Large intestine (tissue), 3 donors: ENCODE measurements around the gene CLEC5A. TPM values are rescaled to one million over a fixed set of nuclear protein-coding genes. Genes with fewer than 3 reads are reported as not detected.

Experiments used
- DNase-seq, 2 donors: peaks; one replicate each; pipeline versions ENCODE4 v3.0.0 to v3.0.0-alpha.2; 2013
- H3K27ac ChIP-seq: one replicate; pipeline ENCODE4 v1.5.1; 2013; ENCODE audit warnings: low read length
- H3K27me3 ChIP-seq: 2 replicates; pipeline ENCODE4 v1.6.1; 2013; ENCODE audit warnings: low read length; ENCODE audit not compliant: control insufficient read depth, insufficient read depth
- H3K36me3 ChIP-seq: 2 replicates; pipeline ENCODE4 v1.6.1; 2013; ENCODE audit warnings: low read length; ENCODE audit not compliant: control insufficient read depth, insufficient read depth
- H3K4me1 ChIP-seq: one replicate; pipeline ENCODE4 v1.6.1; 2013; ENCODE audit warnings: low read length; ENCODE audit not compliant: control insufficient read depth, insufficient read depth
- H3K4me3 ChIP-seq: one replicate; pipeline ENCODE4 v1.5.1; 2013; ENCODE audit warnings: low read length
- H3K9me3 ChIP-seq: one replicate; pipeline ENCODE4 v1.6.1; 2013; ENCODE audit warnings: mild to moderate bottlenecking, low read depth, low read length, moderate library complexity; ENCODE audit not compliant: control insufficient read depth
- WGBS: methylation state at CpG from one replicate; pipeline ENCODE4 v1.1.5; 2013; ENCODE audit warnings: low lambda C conversion rate; ENCODE audit not compliant: insufficient coverage; 5-methylcytosine and 5-hydroxymethylcytosine counted together
- polyA plus RNA-seq: library from polyadenylated mRNA; unstranded; fragments of 120-200 nt; gene quantifications from one replicate; pipeline ENCODE4 v1.2.1, GENCODE V29; 2013

CLEC5A gene
- polyA plus RNA-seq, 1 donor = 0.09 TPM

DNA sequence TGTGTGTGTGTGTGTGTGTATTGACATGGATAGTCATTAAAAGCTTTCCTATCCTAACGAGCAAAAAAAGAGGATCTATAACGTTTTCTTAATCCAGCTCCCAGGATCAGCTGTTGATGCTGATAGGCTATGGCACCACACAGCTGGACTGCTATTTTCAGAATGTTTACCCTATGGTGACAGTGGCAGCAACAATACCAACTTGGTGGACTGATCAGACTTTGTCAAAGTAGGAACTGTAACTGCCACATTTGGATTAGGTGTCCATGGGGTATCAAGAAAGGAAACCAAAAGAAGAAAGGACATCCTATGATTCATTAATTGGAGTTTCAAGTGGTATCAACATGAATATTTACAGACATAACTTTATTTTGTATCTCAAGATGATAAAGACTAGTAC lies 2.7 kb upstream of the CLEC5A start:
- no CpG with 5 or more reads among the region's 2 CpGs for WGBS

DNA sequence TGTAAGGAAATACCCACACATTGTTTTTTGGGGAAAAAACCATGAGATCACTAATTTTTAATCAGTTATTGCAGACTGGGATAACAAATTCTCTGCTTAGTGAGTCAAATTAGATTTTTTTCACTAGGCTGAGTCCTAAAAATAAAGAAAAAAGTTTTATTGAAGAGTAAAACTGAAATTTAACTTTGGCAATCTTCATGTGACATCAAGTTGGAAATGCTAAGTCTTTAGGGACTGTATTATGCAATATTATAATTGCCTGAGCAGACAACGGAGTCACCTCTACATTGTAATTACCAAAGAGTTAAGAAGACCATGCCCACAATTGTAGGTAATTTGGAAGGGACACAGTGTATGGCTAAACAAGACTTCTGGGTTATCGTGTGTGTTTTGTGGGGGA lies 2.2 kb upstream of the CLEC5A start:
- no CpG with 5 or more reads among the region's 2 CpGs for WGBS
- no peak overlapping the region for H3K4me3 ChIP-seq
- H3K9me3 ChIP-seq = no peaks in the 10 kb centered on the region
- no peaks in the 10 kb centered on the region for H3K27me3 ChIP-seq
- DNase-seq = no peak
- no peak overlapping the region for H3K27ac ChIP-seq
- H3K4me1 ChIP-seq = no peaks in the 10 kb centered on the region
- H3K36me3 ChIP-seq = no peaks in the 10 kb centered on the region

More for the DNA sequence above, 2.7 kb upstream of the CLEC5A start:
- Histone ChIP-seq H3K4me1 (no peaks in the 10 kb centered on the region), H3K9me3 (no peaks in the 10 kb centered on the region), H3K27me3 (no peaks in the 10 kb centered on the region), H3K36me3 (no peaks in the 10 kb centered on the region), H3K27ac (no peak overlapping the region), H3K4me3 (no peak overlapping the region)
- DNase-seq = no peak

DNA sequence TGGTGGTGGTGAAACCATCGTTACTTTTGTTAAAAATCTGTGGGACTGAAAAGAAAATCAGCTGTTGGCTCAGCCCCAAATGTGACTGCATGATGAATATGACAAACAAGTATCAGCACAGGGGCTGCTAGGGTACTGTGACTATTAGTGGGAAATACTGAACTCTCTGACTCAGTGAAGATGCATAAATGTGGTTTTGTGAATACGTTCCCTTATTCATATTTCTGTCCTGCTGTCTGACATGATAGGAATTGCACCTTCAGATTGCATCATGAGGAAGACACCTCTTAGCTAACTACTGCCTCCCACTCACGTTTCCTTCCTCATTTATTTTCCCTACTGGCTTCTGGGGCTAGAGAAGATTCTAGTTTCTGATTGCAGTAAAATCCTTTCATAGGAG lies 1.4 kb downstream of the CLEC5A start:
- H3K4me1 ChIP-seq = no peaks in the 10 kb centered on the region
- peaks cover 13% of the 10 kb centered on the region for H3K9me3 ChIP-seq
- no CpG with 5 or more reads among the region's 3 CpGs for WGBS
- no peaks in the 10 kb centered on the region for H3K27me3 ChIP-seq
- no peak overlapping the region for H3K4me3 ChIP-seq
- DNase-seq = no peak
- no peak overlapping the region for H3K27ac ChIP-seq
- H3K36me3 ChIP-seq = no peaks in the 10 kb centered on the region

DNA sequence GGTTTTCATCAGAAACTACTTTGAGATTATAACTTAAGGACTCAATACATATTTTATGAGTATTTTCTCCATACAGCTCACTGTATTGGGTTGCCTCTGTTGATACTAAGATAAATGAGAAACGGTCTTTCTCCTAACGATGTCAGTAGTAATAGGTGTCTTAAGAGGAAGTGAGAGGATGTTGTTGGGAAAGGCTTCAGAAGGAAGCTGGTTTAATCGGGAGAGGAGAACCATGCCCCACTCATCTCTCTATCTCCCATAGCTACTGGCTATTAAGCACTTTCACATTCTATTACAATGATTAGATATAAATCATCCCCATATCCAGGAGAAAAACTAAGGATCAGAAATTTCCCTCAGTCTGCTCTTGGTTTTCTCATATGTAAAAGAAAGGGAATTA lies 2.0 kb downstream of the CLEC5A start:
- no CpG with 5 or more reads among the region's 3 CpGs for WGBS
- no peaks in the 10 kb centered on the region for H3K36me3 ChIP-seq
- H3K27ac ChIP-seq = no peak overlapping the region
- H3K27me3 ChIP-seq = no peaks in the 10 kb centered on the region
- peaks cover 13% of the 10 kb centered on the region for H3K9me3 ChIP-seq
- no peak overlapping the region for H3K4me3 ChIP-seq
- H3K4me1 ChIP-seq = no peaks in the 10 kb centered on the region
- DNase-seq = no peak

DNA sequence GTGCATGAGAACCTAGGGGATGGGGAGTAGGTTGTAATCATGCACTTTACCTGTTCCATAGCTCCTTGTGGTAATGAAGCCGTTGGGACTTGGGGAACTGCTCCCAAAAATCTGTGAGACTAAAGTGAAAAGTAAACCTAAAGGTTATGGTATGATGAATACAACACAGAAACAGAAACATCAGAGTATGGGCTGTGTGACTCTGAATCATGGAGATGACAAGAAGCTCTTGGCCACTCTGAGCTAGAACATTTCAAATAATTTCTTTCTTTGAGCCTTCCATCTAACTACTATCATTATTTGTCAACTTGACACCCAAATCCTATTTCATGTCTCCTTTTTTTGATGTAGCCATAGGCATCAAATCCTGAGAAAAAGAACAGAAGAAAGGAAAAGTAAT lies 2.9 kb downstream of the CLEC5A start:
- Histone ChIP-seq H3K27me3 (no peaks in the 10 kb centered on the region), H3K9me3 (peaks cover 13% of the 10 kb centered on the region), H3K4me3 (no peak overlapping the region), H3K36me3 (no peaks in the 10 kb centered on the region), H3K4me1 (no peaks in the 10 kb centered on the region), H3K27ac (no peak overlapping the region)
- WGBS = 60% methylated on average over 1 of the region's 1 CpG
- DNase-seq = no peak

DNA sequence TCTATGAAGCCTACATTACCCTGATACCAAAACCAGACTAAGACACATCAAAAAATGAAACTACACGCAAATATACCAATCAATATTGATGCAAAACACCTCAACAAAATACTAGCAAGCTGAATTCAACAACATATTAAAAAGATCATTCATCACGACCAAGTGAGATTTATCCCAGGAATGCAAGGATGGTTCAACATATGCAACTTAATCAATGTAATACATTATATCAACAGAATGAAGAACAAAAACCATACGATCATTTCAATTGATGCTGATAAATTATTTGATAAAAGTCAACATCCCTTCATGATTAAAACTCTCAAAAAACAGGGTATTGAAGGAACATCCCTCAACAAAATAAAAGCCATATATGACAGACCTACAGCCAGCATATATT lies 5.7 kb downstream of the CLEC5A start:
- Histone ChIP-seq H3K27me3 (no peaks in the 10 kb centered on the region), H3K9me3 (peaks cover 13% of the 10 kb centered on the region), H3K27ac (no peak overlapping the region), H3K36me3 (no peaks in the 10 kb centered on the region), H3K4me1 (no peaks in the 10 kb centered on the region), H3K4me3 (no peak overlapping the region)
- no peak for DNase-seq
- 88% methylated on average over 1 of the region's 3 CpGs for WGBS

DNA sequence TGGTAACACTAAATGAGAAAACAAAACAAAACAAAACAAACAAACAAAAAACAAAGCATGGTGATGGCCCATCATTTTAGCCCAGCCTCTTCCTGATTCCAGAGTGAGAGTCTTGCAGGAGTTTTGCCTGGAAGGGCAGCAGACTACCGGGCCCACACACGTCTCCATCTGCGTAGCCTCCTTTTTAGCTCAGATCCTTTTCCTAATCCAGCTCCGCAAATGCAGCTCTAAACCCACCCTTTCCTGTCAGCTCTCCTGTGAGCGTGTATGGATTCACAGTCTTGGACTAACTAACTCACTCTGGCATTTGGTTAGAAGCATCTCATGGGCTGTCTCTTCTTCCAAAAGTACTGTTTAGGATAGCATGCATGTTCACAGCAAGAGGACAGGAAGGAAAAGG lies 16.6 kb downstream of the CLEC5A start:
- no CpG with 5 or more reads among the region's 5 CpGs for WGBS
- Histone ChIP-seq H3K9me3 (no peaks in the 10 kb centered on the region), H3K27me3 (no peaks in the 10 kb centered on the region), H3K4me1 (no peaks in the 10 kb centered on the region), H3K36me3 (no peaks in the 10 kb centered on the region), H3K27ac (no peak overlapping the region), H3K4me3 (no peak overlapping the region)
- no peak for DNase-seq

DNA sequence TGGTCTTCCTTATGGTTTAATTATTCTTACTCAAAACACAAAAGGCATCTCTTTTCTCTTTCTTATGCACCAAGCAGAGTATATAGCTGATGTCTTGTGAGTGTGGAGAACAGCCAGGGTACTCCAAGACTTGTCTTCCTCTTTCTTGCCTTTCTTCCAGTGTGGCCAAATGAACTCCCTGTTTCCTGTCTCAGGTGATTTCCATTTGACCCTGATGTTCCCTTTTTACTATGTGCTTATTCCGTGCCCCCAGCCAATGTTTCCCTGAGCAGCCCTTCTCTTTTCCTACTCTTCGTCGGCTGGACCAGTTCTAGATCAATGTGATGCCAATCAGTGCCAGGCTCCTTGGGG lies 18.0 kb downstream of the CLEC5A start:
- Histone ChIP-seq H3K27me3 (no peaks in the 10 kb centered on the region), H3K36me3 (no peaks in the 10 kb centered on the region), H3K4me1 (no peaks in the 10 kb centered on the region), H3K27ac (no peak overlapping the region), H3K4me3 (no peak overlapping the region), H3K9me3 (no peaks in the 10 kb centered on the region)
- 80% methylated on average over 1 of the region's 3 CpGs for WGBS
- DNase-seq = no peak

DNA sequence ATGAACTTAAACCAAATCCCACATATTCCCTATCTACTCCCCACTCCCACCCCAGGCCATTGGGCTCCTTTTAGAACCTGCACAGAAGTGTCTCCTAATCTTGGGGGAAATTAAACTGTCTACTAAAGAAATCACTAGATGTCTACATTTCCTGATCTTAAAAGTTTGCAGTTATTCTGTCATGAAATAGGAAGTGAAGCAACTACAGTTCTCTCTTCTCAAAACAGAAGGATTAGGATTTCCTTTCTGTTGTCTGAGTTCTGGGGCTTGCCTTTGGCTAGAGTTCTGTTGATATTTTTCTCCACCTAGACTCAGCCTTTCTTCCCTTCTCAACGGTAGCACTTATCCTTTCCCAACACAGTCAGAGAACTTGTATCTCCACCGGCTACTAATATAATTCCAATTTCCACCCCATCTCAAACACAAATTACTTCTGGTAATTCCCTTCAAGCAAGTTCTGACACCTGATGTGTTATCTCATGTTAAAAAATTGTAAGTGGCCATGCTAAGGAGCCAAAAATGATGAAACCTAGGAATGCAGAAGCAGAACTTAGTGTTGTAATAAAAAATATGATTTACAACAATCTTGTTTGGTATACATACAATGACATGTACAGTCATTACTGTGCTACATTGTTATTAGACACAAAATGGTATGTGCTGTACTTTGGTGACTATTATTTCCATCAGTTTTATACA lies 18.5 kb downstream of the CLEC5A start:
- no peaks in the 10 kb centered on the region for H3K27me3 ChIP-seq
- H3K4me3 ChIP-seq = no peak overlapping the region
- H3K36me3 ChIP-seq = no peaks in the 10 kb centered on the region
- DNase-seq = no peak
- H3K27ac ChIP-seq = no peak overlapping the region
- H3K4me1 ChIP-seq = no peaks in the 10 kb centered on the region
- WGBS = no CpG with 5 or more reads among the region's 2 CpGs
- no peaks in the 10 kb centered on the region for H3K9me3 ChIP-seq

DNA sequence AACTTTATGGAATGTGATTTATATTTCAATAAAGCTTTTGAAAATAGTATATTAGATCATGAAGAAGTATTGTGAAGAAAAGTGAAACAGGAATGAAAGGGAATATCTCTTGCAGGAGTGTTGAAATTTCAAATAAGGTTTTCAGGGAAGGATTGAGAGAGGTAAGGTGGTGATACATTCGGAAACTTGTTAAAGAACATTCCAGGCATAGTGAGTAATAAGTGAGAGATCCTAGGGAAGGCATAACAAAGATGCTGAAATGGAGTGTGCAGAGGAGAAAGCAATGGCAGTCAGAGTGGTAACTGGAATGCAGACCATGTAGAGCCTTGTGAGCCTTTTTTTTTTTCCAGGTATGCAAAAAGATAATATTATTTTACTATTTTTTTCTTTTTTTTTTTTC lies 26.5 kb downstream of the CLEC5A start:
- Histone ChIP-seq H3K4me1 (peaks cover 3% of the 10 kb centered on the region), H3K27me3 (no peaks in the 10 kb centered on the region), H3K27ac (no peak overlapping the region), H3K36me3 (no peaks in the 10 kb centered on the region), H3K4me3 (no peak overlapping the region), H3K9me3 (no peaks in the 10 kb centered on the region)
- WGBS = 100% methylated on average over 1 of the region's 1 CpG
- DNase-seq = no peak

DNA sequence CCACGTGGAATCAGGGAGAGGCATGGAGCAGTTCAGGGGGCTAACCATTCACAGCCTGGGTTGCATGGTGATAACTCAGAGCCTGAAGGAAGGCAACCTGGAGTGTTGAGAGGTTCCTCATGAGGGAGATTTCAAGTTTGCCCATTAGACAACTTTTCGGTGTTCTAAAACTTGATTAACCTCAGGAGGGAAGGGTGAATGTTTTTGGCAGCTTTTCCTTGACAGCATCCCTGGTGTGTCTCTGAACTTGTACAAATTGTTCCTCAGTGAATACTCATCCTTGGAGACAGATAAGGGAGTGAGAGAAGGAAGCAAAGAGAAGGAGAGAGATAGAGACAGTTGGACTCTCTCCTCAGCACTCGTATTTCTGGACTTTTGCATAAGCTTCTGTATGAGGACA lies 30.7 kb downstream of the CLEC5A start, which contains the start of gene OR9A4:
OR9A4 (plus strand) TSS at position 301 of the 400 bp plus-strand sequence. CDS start 2,477 bp downstream, outside the sequence.
- Histone ChIP-seq H3K36me3 (no peaks in the 10 kb centered on the region), H3K27ac (peak within 1 kb of the TSS; percentile 52), H3K4me1 (peaks cover 3% of the 10 kb centered on the region), H3K27me3 (no peaks in the 10 kb centered on the region), H3K9me3 (no peaks in the 10 kb centered on the region), H3K4me3 (no peak within 1 kb of the TSS)
- no CpG with 5 or more reads among the region's 3 CpGs for WGBS
- no peak for DNase-seq
